Ishikawa (cell line): ENCODE data around the gene SLC35D2.

ENCODE experiments used
- CEBPB ChIP-seq: IDR thresholded peaks from 2 replicates; pipeline ENCODE4 v1.6.1; 2012
- CREB1 ChIP-seq: IDR thresholded peaks from 2 replicates; pipeline ENCODE4 v1.6.1; 2012; ENCODE audit warnings: low read depth
- EGR1 ChIP-seq: IDR thresholded peaks from 2 replicates; pipeline ENCODE4 v1.6.1; 2012
- EP300 ChIP-seq: IDR thresholded peaks from 2 replicates; pipeline ENCODE4 v1.6.1; 2012; ENCODE audit warnings: borderline replicate concordance
- FOXM1 ChIP-seq: IDR thresholded peaks from 2 replicates; pipeline ENCODE4 v1.6.1; 2012; ENCODE audit warnings: low read depth, borderline replicate concordance
- MAX ChIP-seq: IDR thresholded peaks from 2 replicates; pipeline ENCODE4 v1.6.1; 2012
- NFIC ChIP-seq: IDR thresholded peaks from 2 replicates; pipeline ENCODE4 v1.6.1; 2012
- RAD21 ChIP-seq: IDR thresholded peaks from 2 replicates; pipeline ENCODE4 v1.6.1; 2012; ENCODE audit warnings: low read depth
- REST ChIP-seq: IDR thresholded peaks from 2 replicates; pipeline ENCODE4 v1.6.1; 2012; ENCODE audit warnings: low read depth, mild to moderate bottlenecking
- TAF1 ChIP-seq: IDR thresholded peaks from 2 replicates; pipeline ENCODE4 v1.6.1; 2012; ENCODE audit warnings: low read depth, mild to moderate bottlenecking
- TCF12 ChIP-seq: IDR thresholded peaks from 2 replicates; pipeline ENCODE4 v1.6.1; 2012; ENCODE audit warnings: low read depth
- TEAD4 ChIP-seq: IDR thresholded peaks from 2 replicates; pipeline ENCODE4 v1.6.1; 2012
- USF1 ChIP-seq: IDR thresholded peaks from 2 replicates; pipeline ENCODE4 v1.6.1; 2012
- YY1 ChIP-seq: IDR thresholded peaks from 2 replicates; pipeline ENCODE4 v1.6.1; 2012; ENCODE audit warnings: low read depth
- ZBTB7A ChIP-seq: IDR thresholded peaks from 2 replicates; pipeline ENCODE4 v1.6.1; 2012; ENCODE audit warnings: low read depth

The SLC35D2 gene

GRCh38 chr9:96293498-96294158, 89.9 kb downstream of the SLC35D2 start:
- TF ChIP-seq REST (no peak), MAX (no peak), RAD21 (no peak), CREB1 (no peak), EP300 (no peak), TAF1 (no peak), EGR1 (no peak), YY1 (no peak), TEAD4 (no peak), FOXM1 (no peak), CEBPB (no peak), NFIC (no peak), ZBTB7A (no peak), USF1 (no peak), TCF12 (no peak)

- TF ChIP-seq CEBPB (no peak), REST (no peak), NFIC (no peak), USF1 (no peak), TEAD4 (no peak), RAD21 (no peak), EP300 (no peak), YY1 (no peak), FOXM1 (no peak), TAF1 (no peak)
Measured at GRCh38 chr9:96289392-96289791, 94.1 kb downstream of the SLC35D2 start.

- TF ChIP-seq TEAD4 (no peak), CEBPB (no peak), CREB1 (no peak), YY1 (no peak), FOXM1 (no peak), TCF12 (no peak), REST (no peak), EP300 (no peak), ZBTB7A (no peak), MAX (no peak), USF1 (no peak), RAD21 (no peak), EGR1 (no peak), TAF1 (no peak), NFIC (no peak)
Measured at GRCh38 chr9:96281641-96282040, 101.9 kb downstream of the SLC35D2 start.

GRCh38 chr9:96279932-96280331, 103.6 kb downstream of the SLC35D2 start:
- TF ChIP-seq USF1 (peak; percentile 30; the same call in 1 of the 2 replicates), YY1 (peak; percentile 76), REST (no peak), MAX (peak; percentile 79), TEAD4 (peak; percentile 99), FOXM1 (no peak), TCF12 (peak; percentile 81), CREB1 (no peak), NFIC (peak; percentile 58), EP300 (peak; percentile 56; the same call in 1 of the 2 replicates)
